H9 (cell line): ENCODE data around the gene OPTC. TPM values are rescaled to one million over a fixed set of nuclear protein-coding genes. Genes with fewer than 3 reads are reported as not detected.

Source experiments
- DNase-seq: peaks from one replicate; pipeline ENCODE4 v3.0.0-alpha.2; 2017
- H2AFZ ChIP-seq: one replicate; pipeline ENCODE4 v1.6.1; 2013; ENCODE audit warnings: mild to moderate bottlenecking, low read length, control low read depth, moderate library complexity
- H2AK5ac ChIP-seq: 2 replicates; pipeline ENCODE4 v1.6.1; 2013; ENCODE audit warnings: low read length, control low read depth, mixed read lengths; ENCODE audit not compliant: insufficient read length
- H2BK120ac ChIP-seq: one replicate; pipeline ENCODE4 v1.6.1; 2013; ENCODE audit warnings: low read depth, mild to moderate bottlenecking, low read length, control low read depth, inconsistent platforms; ENCODE audit not compliant: poor library complexity, severe bottlenecking
- H2BK12ac ChIP-seq: 2 replicates; pipeline ENCODE4 v1.6.1; 2013; ENCODE audit warnings: low read length, control low read depth, mixed read lengths, low read depth; ENCODE audit not compliant: insufficient read length
- H2BK15ac ChIP-seq: 2 replicates; pipeline ENCODE4 v1.6.1; 2013; ENCODE audit warnings: low read depth, low read length, control low read depth
- H2BK20ac ChIP-seq: one replicate; pipeline ENCODE4 v1.6.1; 2013; ENCODE audit warnings: low read depth, mild to moderate bottlenecking, low read length, control low read depth, inconsistent platforms; ENCODE audit not compliant: poor library complexity, severe bottlenecking
- H2BK5ac ChIP-seq: 2 replicates; pipeline ENCODE4 v1.6.1; 2013; ENCODE audit warnings: low read length, control low read depth, mixed read lengths; ENCODE audit not compliant: insufficient read length
- H3K14ac ChIP-seq: 2 replicates; pipeline ENCODE4 v1.6.1; 2013; ENCODE audit warnings: low read length, control low read depth; ENCODE audit not compliant: insufficient read depth
- H3K18ac ChIP-seq: 2 replicates; pipeline ENCODE4 v1.6.1; 2013; ENCODE audit warnings: low read depth, mild to moderate bottlenecking, mixed read lengths, low read length, control low read depth; ENCODE audit not compliant: insufficient read length
- H3K23ac ChIP-seq: 2 replicates; pipeline ENCODE4 v1.6.1; 2013; ENCODE audit warnings: low read length, control low read depth, mixed read lengths, low read depth; ENCODE audit not compliant: insufficient read length
- H3K23me2 ChIP-seq: 2 replicates; pipeline ENCODE4 v1.6.1; 2013; ENCODE audit warnings: low read depth, mild to moderate bottlenecking, mixed read lengths, low read length, control low read depth; ENCODE audit not compliant: insufficient read length, poor library complexity, severe bottlenecking
- H3K27ac ChIP-seq: 2 replicates; pipeline ENCODE4 v1.5.1; 2013; ENCODE audit warnings: low read length, control low read depth, mixed read lengths, low read depth; ENCODE audit not compliant: insufficient read length
- H3K27me3 ChIP-seq: 2 replicates; pipeline ENCODE4 v1.6.1; 2013; ENCODE audit warnings: low read length, control low read depth, inconsistent platforms; ENCODE audit not compliant: insufficient read depth
- H3K4ac ChIP-seq: 2 replicates; pipeline ENCODE4 v1.6.1; 2013; ENCODE audit warnings: low read depth, mild to moderate bottlenecking, control low read depth, inconsistent platforms, low read length, moderate library complexity
- H3K4me1 ChIP-seq: 2 replicates; pipeline ENCODE4 v1.6.1; 2013; ENCODE audit warnings: low read length, control low read depth, inconsistent platforms; ENCODE audit not compliant: insufficient read depth
- H3K4me2 ChIP-seq: 2 replicates; pipeline ENCODE4 v1.6.1; 2013; ENCODE audit warnings: low read length, control low read depth, mixed read lengths; ENCODE audit not compliant: insufficient read length, insufficient read depth
- H3K56ac ChIP-seq: 2 replicates; pipeline ENCODE4 v1.6.1; 2013; ENCODE audit warnings: low read depth, mild to moderate bottlenecking, mixed read lengths, low read length, control low read depth; ENCODE audit not compliant: insufficient read length
- H3K79me1 ChIP-seq: 2 replicates; pipeline ENCODE4 v1.6.1; 2013; ENCODE audit warnings: low read depth, mild to moderate bottlenecking, moderate library complexity, low read length, control low read depth, inconsistent platforms; ENCODE audit not compliant: insufficient read depth, poor library complexity, severe bottlenecking
- H3K79me2 ChIP-seq: 2 replicates; pipeline ENCODE4 v1.6.1; 2013; ENCODE audit warnings: low read length, control low read depth, inconsistent platforms; ENCODE audit not compliant: insufficient read depth
- H3K9ac ChIP-seq: 2 replicates; pipeline ENCODE4 v1.6.1; 2013; ENCODE audit warnings: low read length, control low read depth, mixed read lengths; ENCODE audit not compliant: insufficient read length; ENCODE audit errors: extremely low read depth
- H3K9me3 ChIP-seq: one replicate; pipeline ENCODE4 v1.6.1; 2013; ENCODE audit warnings: low read depth, low read length, inconsistent platforms; ENCODE audit not compliant: control insufficient read depth
- H3T11ph ChIP-seq: one replicate; pipeline ENCODE4 v1.6.1; 2013; ENCODE audit warnings: mild to moderate bottlenecking, low read length, control low read depth, inconsistent platforms
- H4K20me1 ChIP-seq: one replicate; pipeline ENCODE4 v1.6.1; 2013; ENCODE audit not compliant: control insufficient read depth, insufficient read length, insufficient read depth
- H4K5ac ChIP-seq: 2 replicates; pipeline ENCODE4 v1.6.1; 2013; ENCODE audit warnings: low read depth, mild to moderate bottlenecking, mixed read lengths, low read length, control low read depth; ENCODE audit not compliant: insufficient read length
- H4K8ac ChIP-seq: replicated peaks from 2 replicates; pipeline ENCODE4 v1.6.1; 2013; ENCODE audit warnings: low read length, control low read depth, mixed read lengths, low read depth; ENCODE audit not compliant: insufficient read length
- H4K91ac ChIP-seq: 2 replicates; pipeline ENCODE4 v1.6.1; 2013; ENCODE audit warnings: low read depth, mild to moderate bottlenecking, moderate library complexity, mixed read lengths, low read length, control low read depth; ENCODE audit not compliant: insufficient read length
- H3K27ac Mint-ChIP-seq, 3 experiments: 2 replicates in 2 of 3; 3 replicates in 1 of 3; pipeline ENCODE4 v1.8.0; 2020 to 2021; ENCODE audit warnings: mixed read lengths in 3 of 3, mild to moderate bottlenecking in 1 of 3, moderate library complexity in 1 of 3
- H3K27me3 Mint-ChIP-seq: 2 replicates; pipeline ENCODE4 v1.8.0; 2021; ENCODE audit warnings: low read depth, mild to moderate bottlenecking, moderate library complexity, mixed read lengths
- H3K36me3 Mint-ChIP-seq, 3 experiments: 2 replicates in 2 of 3; 3 replicates in 1 of 3; pipeline ENCODE4 v1.8.0; 2020 to 2021; ENCODE audit warnings: low read depth in 3 of 3, mixed read lengths in 3 of 3; ENCODE audit not compliant: insufficient read depth in 1 of 3
- H3K4me1 Mint-ChIP-seq, 2 experiments: 2 replicates each; pipeline ENCODE4 v1.8.0; 2020; ENCODE audit warnings: mixed read lengths in 2 of 2
- H3K4me3 Mint-ChIP-seq, 2 experiments: 2 replicates in 1 of 2; 3 replicates in 1 of 2; pipeline ENCODE4 v1.8.0; 2020 to 2021; ENCODE audit warnings: mild to moderate bottlenecking in 2 of 2, mixed read lengths in 2 of 2, moderate library complexity in 1 of 2
- H3K9me3 Mint-ChIP-seq, 2 experiments: 2 replicates in 1 of 2; 3 replicates in 1 of 2; pipeline ENCODE4 v1.8.0; 2020; ENCODE audit warnings: mild to moderate bottlenecking in 2 of 2, mixed read lengths in 2 of 2, moderate library complexity in 1 of 2
- WGBS: extraction: QIAGEN DNeasy Blood & Tissue Kit; methylation state at CpG from one replicate; pipeline ENCODE4 v1.1.7; 2013; ENCODE audit warnings: missing lambda C conversion rate, low lambda C conversion rate, mixed read lengths; ENCODE audit not compliant: insufficient read length; ENCODE audit errors: extremely low coverage; 5-methylcytosine and 5-hydroxymethylcytosine counted together
- total RNA-seq: library from RNA; stranded (reverse); gene quantifications from 2 replicates; pipeline ENCODE4 v1.2.1, GENCODE V29; 2021
- TF ChIP-seq, protein P1 (sequence below): fragments of 200-600 bp; sonication (generic); conservative IDR thresholded peaks from 3 replicates; pipeline ENCODE4 v1.8.0; 2021; ENCODE audit warnings: antibody characterized with exemption, mild to moderate bottlenecking

The OPTC gene
- total RNA-seq, 1 experiment from 2014 or later, result 1.1 TPM

- TF ChIP-seq, protein P1, sequence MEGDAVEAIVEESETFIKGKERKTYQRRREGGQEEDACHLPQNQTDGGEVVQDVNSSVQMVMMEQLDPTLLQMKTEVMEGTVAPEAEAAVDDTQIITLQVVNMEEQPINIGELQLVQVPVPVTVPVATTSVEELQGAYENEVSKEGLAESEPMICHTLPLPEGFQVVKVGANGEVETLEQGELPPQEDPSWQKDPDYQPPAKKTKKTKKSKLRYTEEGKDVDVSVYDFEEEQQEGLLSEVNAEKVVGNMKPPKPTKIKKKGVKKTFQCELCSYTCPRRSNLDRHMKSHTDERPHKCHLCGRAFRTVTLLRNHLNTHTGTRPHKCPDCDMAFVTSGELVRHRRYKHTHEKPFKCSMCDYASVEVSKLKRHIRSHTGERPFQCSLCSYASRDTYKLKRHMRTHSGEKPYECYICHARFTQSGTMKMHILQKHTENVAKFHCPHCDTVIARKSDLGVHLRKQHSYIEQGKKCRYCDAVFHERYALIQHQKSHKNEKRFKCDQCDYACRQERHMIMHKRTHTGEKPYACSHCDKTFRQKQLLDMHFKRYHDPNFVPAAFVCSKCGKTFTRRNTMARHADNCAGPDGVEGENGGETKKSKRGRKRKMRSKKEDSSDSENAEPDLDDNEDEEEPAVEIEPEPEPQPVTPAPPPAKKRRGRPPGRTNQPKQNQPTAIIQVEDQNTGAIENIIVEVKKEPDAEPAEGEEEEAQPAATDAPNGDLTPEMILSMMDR, result no peak
- Histone ChIP-seq H3T11ph (no peak overlapping the region), H3K23me2 (no peaks in the 10 kb centered on the region), H3K18ac (no peak overlapping the region), H3K9me3 (no peaks in the 10 kb centered on the region), H3K14ac (no peak overlapping the region), H4K91ac (no peak overlapping the region), H2BK120ac (no peak overlapping the region), H2BK5ac (no peak overlapping the region), H3K79me2 (no peaks in the 10 kb centered on the region), H2BK20ac (no peak overlapping the region), H2AFZ (no peak overlapping the region), H2BK12ac (no peak overlapping the region), H3K9ac (no peak overlapping the region), H3K4me1 (peaks cover 3% of the 10 kb centered on the region; the same call in 1 of the 2 replicates), H4K5ac (no peak overlapping the region), H2AK5ac (no peak overlapping the region), H3K79me1 (no peaks in the 10 kb centered on the region), H3K4me2 (no peak overlapping the region), H3K4ac (no peak overlapping the region), H3K56ac (no peak overlapping the region), H4K8ac (no peak overlapping the region), H4K20me1 (no peaks in the 10 kb centered on the region), H3K23ac (no peak overlapping the region), H2BK15ac (no peak overlapping the region), H3K27ac (no peak overlapping the region), H3K27me3 (no peaks in the 10 kb centered on the region)
- peaks cover 10% of the 10 kb centered on the region; the same call in 1 of the 2 replicates for H3K27me3 Mint-ChIP-seq
- no peaks in the 10 kb centered on the region for H3K9me3 Mint-ChIP-seq
- H3K36me3 Mint-ChIP-seq, result no peaks in the 10 kb centered on the region
- DNase-seq, result no peak
- whole genome bisulfite sequencing, result no CpG with 5 or more reads among the region's 9 CpGs
- H3K4me1 Mint-ChIP-seq, result peaks cover 16 to 36% of the 10 kb centered on the region in 2 experiments
- no peak overlapping the region for H3K27ac Mint-ChIP-seq
- no peak overlapping the region for H3K4me3 Mint-ChIP-seq
Measured at GRCh38 chr1:203473781-203474305, 20.1 kb upstream of the OPTC start.
